ENCODE data around the gene MTMR3.

- no peak for TF ChIP-seq CTCF (IDR thresholded peaks at IDR 0.05)
- no peak for TF ChIP-seq POLR2AphosphoS5 (IDR thresholded peaks at IDR 0.05)
Observed at GRCh38 chr22:30047364-30047738, 164.4 kb downstream of the MTMR3 start.

Measured in gastroesophageal sphincter (tissue), 3 donors.